Measurements from ENCODE around the gene OR52K2. TPM values are rescaled to one million over a fixed set of nuclear protein-coding genes. Genes with fewer than 3 reads are reported as not detected.

OR52K2 gene
- total RNA-seq, 1 donor from 2014 or later, result not detected

DNA sequence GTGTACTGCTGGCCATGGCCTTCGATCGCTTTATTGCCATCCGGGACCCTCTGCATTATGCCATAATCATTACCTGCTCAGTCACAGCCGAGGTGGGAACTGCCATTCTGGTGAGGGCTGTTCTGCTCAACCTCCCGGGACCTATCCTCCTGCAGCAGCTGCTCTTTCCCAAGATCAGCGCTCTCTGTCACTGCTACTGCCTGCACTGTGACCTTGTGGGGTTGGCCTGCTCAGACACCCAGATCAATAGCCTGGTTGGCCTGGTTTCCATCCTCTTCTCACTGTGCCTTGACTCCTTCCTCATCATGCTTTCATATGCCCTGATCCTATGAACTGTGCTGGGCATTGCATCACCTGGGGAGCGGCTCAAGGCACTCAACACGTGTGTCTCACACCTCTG lies 30.7 kb upstream of the OR52K2 start:
- DNase-seq (ENCODE audit: low spot score), result no peak
- H3K4me1 Mint-ChIP-seq, result no peaks in the 10 kb centered on the region
- Histone ChIP-seq H3K36me3 (no peaks in the 10 kb centered on the region), H3K4me1 (no peaks in the 10 kb centered on the region), H2AFZ (replicated peaks) (no peak overlapping the region), H3K4me2 (no peak overlapping the region), H3K27me3 (no peaks in the 10 kb centered on the region), H3K79me2 (ENCODE audit: low read depth) (no peaks in the 10 kb centered on the region), H4K20me1 (ENCODE audit: low read depth) (no peaks in the 10 kb centered on the region), H3K9me3 (ENCODE audit: low read depth) (no peaks in the 10 kb centered on the region), H3K4me3 (no peak overlapping the region), H3K9ac (no peak overlapping the region), H3K27ac (no peak overlapping the region), H3F3A (ENCODE audit: low read depth) (no peaks in the 10 kb centered on the region)
- TF ChIP-seq, protein P1, sequence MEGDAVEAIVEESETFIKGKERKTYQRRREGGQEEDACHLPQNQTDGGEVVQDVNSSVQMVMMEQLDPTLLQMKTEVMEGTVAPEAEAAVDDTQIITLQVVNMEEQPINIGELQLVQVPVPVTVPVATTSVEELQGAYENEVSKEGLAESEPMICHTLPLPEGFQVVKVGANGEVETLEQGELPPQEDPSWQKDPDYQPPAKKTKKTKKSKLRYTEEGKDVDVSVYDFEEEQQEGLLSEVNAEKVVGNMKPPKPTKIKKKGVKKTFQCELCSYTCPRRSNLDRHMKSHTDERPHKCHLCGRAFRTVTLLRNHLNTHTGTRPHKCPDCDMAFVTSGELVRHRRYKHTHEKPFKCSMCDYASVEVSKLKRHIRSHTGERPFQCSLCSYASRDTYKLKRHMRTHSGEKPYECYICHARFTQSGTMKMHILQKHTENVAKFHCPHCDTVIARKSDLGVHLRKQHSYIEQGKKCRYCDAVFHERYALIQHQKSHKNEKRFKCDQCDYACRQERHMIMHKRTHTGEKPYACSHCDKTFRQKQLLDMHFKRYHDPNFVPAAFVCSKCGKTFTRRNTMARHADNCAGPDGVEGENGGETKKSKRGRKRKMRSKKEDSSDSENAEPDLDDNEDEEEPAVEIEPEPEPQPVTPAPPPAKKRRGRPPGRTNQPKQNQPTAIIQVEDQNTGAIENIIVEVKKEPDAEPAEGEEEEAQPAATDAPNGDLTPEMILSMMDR (IDR thresholded peaks at IDR 0.05), result no peak
- TF ChIP-seq EZH2 (IDR thresholded peaks at IDR 0.05) (no peak), EZH2phosphoT487 (IDR thresholded peaks at IDR 0.05) (no peak)
- no peaks in the 10 kb centered on the region for H3K9me3 Mint-ChIP-seq
- H3K27me3 Mint-ChIP-seq (ENCODE audit: insufficient read depth, low read depth), result peaks cover 2% of the 10 kb centered on the region
- no peak overlapping the region for H3K27ac Mint-ChIP-seq
- H3K36me3 Mint-ChIP-seq, result no peaks in the 10 kb centered on the region
- H3K4me3 Mint-ChIP-seq, result no peak overlapping the region

DNA sequence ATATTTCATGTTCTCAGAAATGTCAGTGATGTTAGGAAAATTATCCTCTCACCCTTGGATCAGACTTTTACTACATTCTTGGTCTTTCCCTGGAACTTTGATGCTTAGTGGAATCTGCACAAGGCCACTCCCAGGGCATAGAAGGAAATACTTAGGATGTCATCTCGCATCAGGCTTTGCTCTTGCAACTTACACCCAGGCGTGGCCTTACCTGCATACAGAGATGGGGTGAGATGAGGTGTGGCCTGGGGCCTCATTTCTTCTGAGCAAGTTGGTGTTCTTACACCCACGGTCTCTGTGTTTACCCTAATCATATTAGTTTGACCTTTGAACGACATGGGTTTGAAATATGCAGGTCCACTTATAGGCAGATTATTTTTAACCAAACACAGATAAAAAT lies 19.0 kb upstream of the OR52K2 start:
- H3K36me3 Mint-ChIP-seq, result no peaks in the 10 kb centered on the region

DNA sequence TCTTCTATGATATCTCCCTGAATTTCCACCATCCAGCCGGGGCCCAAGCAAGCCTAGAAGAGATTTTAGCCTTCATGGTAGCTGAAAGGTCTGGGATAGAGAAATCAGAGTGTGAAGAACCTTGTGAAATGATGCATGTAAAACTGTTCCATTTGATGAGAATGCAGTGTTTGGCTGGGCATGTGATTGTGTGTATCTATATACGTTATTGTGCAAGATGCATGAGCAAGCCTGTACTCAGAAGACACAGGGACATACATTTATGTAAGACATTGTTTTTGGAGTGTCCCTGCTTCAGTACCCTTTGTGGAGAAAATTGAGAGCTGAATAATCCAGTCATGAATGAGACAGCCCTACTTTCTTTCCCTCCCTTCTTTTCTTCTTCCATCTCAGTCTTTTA lies 15.2 kb upstream of the OR52K2 start:
- Histone ChIP-seq H3K9me3 (ENCODE audit: low read depth) (no peaks in the 10 kb centered on the region), H3K27me3 (no peaks in the 10 kb centered on the region), H4K20me1 (ENCODE audit: low read depth) (no peaks in the 10 kb centered on the region), H3F3A (ENCODE audit: low read depth) (no peaks in the 10 kb centered on the region), H3K79me2 (ENCODE audit: low read depth) (no peaks in the 10 kb centered on the region), H2AFZ (replicated peaks) (no peak overlapping the region), H3K4me3 (no peak overlapping the region), H3K9ac (no peak overlapping the region), H3K36me3 (no peaks in the 10 kb centered on the region), H3K27ac (no peak overlapping the region), H3K4me1 (no peaks in the 10 kb centered on the region), H3K4me2 (no peak overlapping the region)
- H3K27ac Mint-ChIP-seq, result no peak overlapping the region
- no peaks in the 10 kb centered on the region for H3K9me3 Mint-ChIP-seq
- DNase-seq (ENCODE audit: low spot score), result no peak
- H3K4me1 Mint-ChIP-seq, result no peaks in the 10 kb centered on the region
- H3K36me3 Mint-ChIP-seq, result no peaks in the 10 kb centered on the region
- peaks cover 5% of the 10 kb centered on the region for H3K27me3 Mint-ChIP-seq (ENCODE audit: insufficient read depth, low read depth)
- H3K4me3 Mint-ChIP-seq, result no peak overlapping the region
- TF ChIP-seq, protein P1 (IDR thresholded peaks at IDR 0.05), result no peak
- TF ChIP-seq EZH2 (IDR thresholded peaks at IDR 0.05) (no peak), EZH2phosphoT487 (IDR thresholded peaks at IDR 0.05) (no peak)

More for the DNA sequence above, 19.0 kb upstream of the OR52K2 start:
- H3K27me3 Mint-ChIP-seq (ENCODE audit: insufficient read depth, low read depth), result peaks cover 7% of the 10 kb centered on the region
- Histone ChIP-seq H4K20me1 (ENCODE audit: low read depth) (no peaks in the 10 kb centered on the region), H3K4me2 (no peak overlapping the region), H3K4me3 (no peak overlapping the region), H2AFZ (replicated peaks) (no peak overlapping the region), H3K27ac (no peak overlapping the region), H3K36me3 (no peaks in the 10 kb centered on the region), H3K27me3 (no peaks in the 10 kb centered on the region), H3K9me3 (ENCODE audit: low read depth) (no peaks in the 10 kb centered on the region), H3K9ac (no peak overlapping the region), H3F3A (ENCODE audit: low read depth) (no peaks in the 10 kb centered on the region), H3K79me2 (ENCODE audit: low read depth) (no peaks in the 10 kb centered on the region), H3K4me1 (no peaks in the 10 kb centered on the region)
- no peak overlapping the region for H3K4me3 Mint-ChIP-seq
- TF ChIP-seq EZH2 (IDR thresholded peaks at IDR 0.05), result no peak
- TF ChIP-seq, protein P1 (IDR thresholded peaks at IDR 0.05), result no peak
- no peak for TF ChIP-seq EZH2phosphoT487 (IDR thresholded peaks at IDR 0.05)
- H3K9me3 Mint-ChIP-seq, result no peaks in the 10 kb centered on the region
- no peak for DNase-seq (ENCODE audit: low spot score)
- H3K27ac Mint-ChIP-seq, result no peak overlapping the region
- H3K4me1 Mint-ChIP-seq, result no peaks in the 10 kb centered on the region

All from neural progenitor cell (in vitro differentiated cells).